A549 (cell line): ENCODE data around the gene NDUFS8.
A peak's percentile ranks its signal among the peaks of the same experiment; 100 is the strongest.

Source experiments
- CEBPB ChIP-seq, 2 experiments: fragments of >200 bp in 1 of 2; sonication (Bioruptor Twin) in 1 of 2; formaldehyde crosslinking in 1 of 2; IDR thresholded peaks; 2 replicates each; pipeline ENCODE4 v1.6.1; 2012 to 2016
- CTCF ChIP-seq: fragments of >200 bp; sonication (Bioruptor Twin); formaldehyde crosslinking; IDR thresholded peaks from 3 replicates; pipeline ENCODE4 v1.5.1; 2016
- HOXB13 ChIP-seq: fragments of 250-450 bp; sonication (Bioruptor Pico); IDR thresholded peaks from 2 replicates; pipeline ENCODE4 v1.5.0; 2020; ENCODE audit warnings: low read depth, mild to moderate bottlenecking, moderate library complexity
- MAFK ChIP-seq: fragments of 450-650 bp; IDR thresholded peaks from 2 replicates; pipeline ENCODE4 v1.6.1; 2014; ENCODE audit not compliant: partially characterized antibody
- RARB ChIP-seq: fragments of 250-450 bp; sonication (Bioruptor Pico); IDR thresholded peaks from 2 replicates; pipeline ENCODE4 v1.8.0; 2021; ENCODE audit warnings: mild to moderate bottlenecking, moderate library complexity
- SMC3 ChIP-seq: fragments of >200 bp; sonication (Bioruptor Twin); formaldehyde crosslinking; IDR thresholded peaks from 3 replicates; pipeline ENCODE4 v1.6.1; 2018; ENCODE audit warnings: inconsistent platforms

DNA sequence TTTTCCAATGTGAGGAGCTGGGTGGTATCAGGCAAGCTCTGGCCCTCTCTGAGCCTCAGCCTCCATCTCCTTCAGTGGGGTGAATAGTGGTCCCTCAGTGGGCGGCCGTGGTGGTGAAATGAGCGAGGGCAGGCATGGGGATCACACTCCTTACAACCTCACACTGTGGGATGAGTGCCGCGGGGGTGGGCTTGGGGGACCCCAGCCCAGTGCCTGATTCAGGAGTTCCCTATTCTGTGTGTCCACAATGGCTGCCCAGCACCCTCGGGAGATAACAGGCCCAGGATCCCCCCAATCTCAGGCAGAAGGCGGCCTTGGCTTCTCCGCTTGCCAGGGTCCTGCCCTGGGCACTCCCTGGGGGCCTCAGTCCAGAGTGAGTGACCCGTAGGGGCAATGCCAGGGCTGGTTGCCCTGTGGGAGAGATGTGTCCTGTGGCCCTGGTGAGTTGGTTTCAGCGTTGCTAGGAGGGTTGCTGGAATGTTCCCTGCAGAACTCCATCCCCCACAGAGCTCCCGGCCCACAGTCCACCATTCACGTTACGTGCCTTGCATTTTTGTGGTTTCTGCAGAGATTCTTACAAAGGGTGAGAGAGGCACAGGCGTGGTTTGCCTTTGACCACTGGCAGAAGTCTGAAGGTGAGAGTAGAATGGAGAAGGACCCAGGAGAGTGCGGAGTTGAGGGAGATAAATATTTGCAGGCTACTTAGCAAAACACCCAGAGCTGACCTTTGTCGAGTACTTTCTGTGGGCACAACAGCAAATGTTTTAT is 17.5 kb upstream of the NDUFS8 start:
- peak; percentile 81; the same call in 1 of the 2 replicates for TF ChIP-seq RARB (CRISPR knock-in tag)
- TF ChIP-seq CEBPB (IDR thresholded peaks at IDR 0.05): no peak; a peak in 2 of 4 replicates
- peak; percentile 89 for TF ChIP-seq HOXB13
- no peak for TF ChIP-seq CTCF
- peak; percentile 1 for TF ChIP-seq MAFK
- no peak for TF ChIP-seq SMC3
